Measurements from ENCODE around the gene PARP8.
"Not testable (repeated sequence)": the region's sequence is repeated elsewhere in the genome, so short reads cannot be mapped to it uniquely, and the experiment has no call there.

The PARP8 gene

DNA sequence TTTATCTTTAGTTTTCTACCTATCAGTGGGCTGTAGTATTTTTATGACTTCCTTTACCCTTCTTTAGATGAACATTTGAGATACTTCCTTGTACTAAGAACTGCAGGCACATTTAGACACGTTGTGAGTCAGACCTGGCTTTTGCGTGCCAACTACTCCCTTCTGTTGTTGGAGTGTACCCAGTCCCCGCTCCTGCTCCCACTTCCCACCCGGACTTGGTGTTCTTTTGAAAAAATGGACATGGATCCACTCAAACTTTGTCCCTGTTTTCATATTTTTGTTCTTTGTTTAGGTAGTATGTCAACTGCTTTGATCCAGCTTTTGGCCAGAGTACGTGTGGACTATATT is 60.7 kb downstream of the PARP8 start:
- no peak for DNase-seq (ENCODE audit: low read depth)

- DNase-seq (ENCODE audit: low read depth) = no peak
Observed at GRCh38 chr5:50727845-50728244, 61.4 kb downstream of the PARP8 start.

DNA sequence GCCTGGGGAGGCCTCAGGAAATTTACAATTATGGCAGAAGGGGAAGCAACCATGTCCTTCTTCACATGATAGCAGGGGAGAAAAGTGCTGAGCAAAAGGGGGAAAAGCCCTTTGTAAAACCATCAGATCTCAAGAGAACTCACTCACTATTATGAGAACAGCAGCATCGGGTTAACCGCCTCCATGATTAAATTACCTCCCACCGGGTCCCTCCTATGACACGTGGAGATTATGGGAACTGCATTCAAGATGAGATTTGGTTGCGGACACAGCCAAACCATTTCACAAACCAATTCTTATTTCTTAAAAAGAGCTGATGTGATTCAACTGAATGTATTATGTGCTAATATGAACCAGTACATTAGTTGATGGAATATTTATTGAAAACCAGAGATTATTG is 63.9 kb downstream of the PARP8 start:
- DNase-seq (ENCODE audit: low read depth) = no peak

DNA sequence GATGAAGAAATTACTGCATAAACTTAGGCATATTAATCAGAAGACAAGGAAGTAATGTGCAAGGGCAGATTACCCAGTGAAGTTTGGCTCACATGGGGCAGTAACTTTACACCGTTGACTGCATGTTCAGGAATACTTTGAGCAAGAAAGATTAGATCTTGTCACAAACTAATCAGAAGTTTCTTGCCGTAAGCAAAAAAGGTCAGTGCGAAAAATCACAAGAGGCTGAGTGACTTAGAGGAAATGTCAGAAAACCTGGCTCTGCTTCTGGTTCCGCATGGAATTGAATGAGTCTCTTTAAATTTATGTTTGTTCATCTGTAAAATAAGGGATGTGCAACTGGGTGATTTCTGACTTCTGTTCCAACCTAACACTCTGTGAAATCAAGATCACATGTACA is 64.4 kb downstream of the PARP8 start:
- DNase-seq (ENCODE audit: low read depth) = no peak

DNA sequence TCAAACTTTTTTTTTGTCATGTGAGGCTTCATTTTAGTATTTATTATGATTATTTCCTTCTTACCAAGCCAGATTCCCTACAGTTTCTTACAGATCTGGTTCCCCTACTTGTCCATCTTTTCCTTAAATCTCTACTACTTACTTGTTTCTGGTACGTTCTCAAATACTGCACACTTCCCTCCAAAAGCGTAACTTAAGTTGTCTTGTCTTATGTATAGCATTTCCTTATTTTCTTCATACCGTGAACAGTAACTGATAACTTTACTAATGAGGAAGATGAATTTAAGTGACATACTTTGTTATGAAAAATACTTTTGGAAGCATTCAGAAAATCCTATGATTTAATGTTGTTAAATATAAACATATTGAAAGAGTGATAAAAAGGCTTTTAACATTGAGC is 67.3 kb downstream of the PARP8 start:
- no peak for DNase-seq (ENCODE audit: low read depth)

- DNase-seq (ENCODE audit: low read depth) = no peak
Observed at GRCh38 chr5:50738864-50739263, 72.4 kb downstream of the PARP8 start.

- DNase-seq (ENCODE audit: low read depth) = no peak
Observed at GRCh38 chr5:50740832-50741231, 74.4 kb downstream of the PARP8 start.

GRCh38 chr5:50744776-50745175 is 78.3 kb downstream of the PARP8 start:
- peak; percentile 53 for DNase-seq (ENCODE audit: low read depth)

GRCh38 chr5:50745221-50745910 is 78.9 kb downstream of the PARP8 start:
- no peak for DNase-seq (ENCODE audit: low read depth)

DNA sequence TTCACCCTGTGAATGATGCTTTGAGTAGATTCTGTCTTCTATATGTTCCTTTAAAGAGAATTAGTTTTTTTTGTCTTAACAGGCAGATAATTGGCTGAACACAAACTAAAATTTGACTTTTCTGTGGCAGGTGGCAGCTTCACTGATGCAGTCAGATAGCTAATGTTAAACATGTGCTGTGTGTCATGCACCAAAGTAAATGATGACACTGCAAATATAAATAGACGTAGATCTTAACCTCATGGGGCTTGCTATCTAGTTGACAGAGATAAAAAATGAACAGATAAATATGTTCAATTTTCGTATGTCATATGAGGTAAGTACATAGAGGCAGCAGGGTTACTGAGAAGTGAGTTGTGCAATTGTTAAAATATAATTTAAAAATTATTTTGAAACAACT is 82.7 kb downstream of the PARP8 start:
- DNase-seq (ENCODE audit: low read depth) = no peak

DNA sequence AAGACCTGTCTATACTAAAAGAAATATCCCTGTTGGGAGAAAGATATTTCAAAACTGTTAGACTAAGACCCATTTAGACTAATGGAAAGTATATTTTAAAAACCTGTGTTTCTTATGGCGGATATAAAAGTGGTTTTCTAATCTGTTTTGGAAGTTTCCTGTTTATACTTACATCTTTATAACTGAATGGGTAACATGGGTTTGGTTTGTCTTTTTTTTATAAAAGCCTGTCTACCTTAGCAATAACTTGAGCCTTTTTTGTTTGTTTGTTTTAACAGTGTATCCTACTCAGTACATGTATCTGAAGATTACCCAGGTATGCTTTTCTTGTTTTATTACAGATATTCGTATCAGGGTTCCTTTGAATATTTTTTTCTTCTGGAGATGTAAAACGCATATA is 83.4 kb downstream of the PARP8 start:
- no peak for DNase-seq (ENCODE audit: low read depth)

GRCh38 chr5:50751064-50751657 is 84.7 kb downstream of the PARP8 start:
- DNase-seq (ENCODE audit: low read depth) = peak; percentile 57

DNA sequence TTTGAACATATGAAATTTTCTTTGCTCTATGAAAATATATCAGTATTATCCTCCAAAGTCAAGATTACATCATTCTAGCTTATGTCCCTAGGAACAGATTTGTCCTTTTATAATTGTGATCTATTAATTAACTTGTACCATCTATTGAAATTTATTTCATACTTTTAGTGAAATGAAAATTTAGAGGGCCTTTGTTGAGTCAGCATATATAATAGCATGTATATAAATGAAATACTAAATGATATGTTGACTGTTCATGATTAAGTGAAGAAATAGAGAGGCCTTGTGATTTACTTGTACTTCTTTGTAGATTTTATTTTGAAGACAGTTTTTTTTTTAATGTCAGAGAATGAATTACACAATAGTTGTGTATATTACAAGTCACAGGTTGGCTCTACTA is 86.4 kb downstream of the PARP8 start:
- no peak for DNase-seq (ENCODE audit: low read depth)

DNA sequence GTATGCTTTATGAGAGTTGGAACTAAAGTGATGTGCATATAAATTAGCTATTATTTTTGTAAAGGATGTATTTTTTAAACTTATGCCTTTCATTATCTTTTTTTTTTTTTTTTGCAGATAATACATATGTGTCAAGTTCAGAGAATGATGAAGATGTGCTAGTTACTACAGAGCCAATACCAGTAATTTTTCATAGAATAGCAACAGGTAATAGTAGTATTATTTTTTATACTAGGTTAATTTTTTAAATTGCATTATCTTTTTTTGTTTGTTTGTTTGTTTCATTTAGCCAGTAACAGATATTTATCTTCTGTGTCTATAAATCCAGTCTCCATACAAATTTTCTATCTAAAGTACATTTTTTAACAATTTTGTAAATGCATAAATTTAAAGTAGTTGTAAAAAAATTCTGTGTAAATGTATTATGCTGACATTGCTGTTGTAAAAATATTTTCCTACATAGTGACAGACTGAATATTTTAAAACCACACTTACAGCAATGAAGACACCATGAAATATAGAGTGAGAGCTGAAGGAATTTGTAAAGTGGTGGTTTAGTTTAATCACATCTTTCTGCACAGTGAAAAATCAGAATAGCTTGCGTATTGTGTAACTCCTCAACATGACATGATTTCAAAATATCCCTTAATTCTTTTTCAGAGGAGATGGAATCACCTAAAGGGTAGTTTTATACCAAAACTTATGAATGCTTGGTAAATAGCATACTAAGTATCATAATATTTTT is 93.3 kb downstream of the PARP8 start:
- DNase-seq (ENCODE audit: low read depth) = no peak

DNA sequence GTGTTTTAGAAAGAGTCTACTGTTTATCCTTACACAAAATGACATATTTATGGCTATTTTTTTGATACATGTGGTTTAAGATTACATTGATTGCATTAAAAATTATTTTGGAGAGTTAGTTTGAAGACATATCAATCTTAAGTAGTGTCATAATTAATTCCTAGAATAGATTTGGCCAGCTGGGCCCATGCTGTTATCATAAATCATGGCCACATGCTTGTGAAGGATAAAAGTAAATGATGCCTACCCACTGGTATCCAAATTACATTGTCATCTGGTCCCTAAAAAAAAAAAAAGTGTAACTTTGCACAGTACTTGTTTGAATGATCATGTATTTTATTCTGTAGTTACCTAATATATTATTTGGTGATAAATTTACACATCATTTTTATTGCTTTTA is 96.9 kb downstream of the PARP8 start:
- no peak for DNase-seq (ENCODE audit: low read depth)

DNA sequence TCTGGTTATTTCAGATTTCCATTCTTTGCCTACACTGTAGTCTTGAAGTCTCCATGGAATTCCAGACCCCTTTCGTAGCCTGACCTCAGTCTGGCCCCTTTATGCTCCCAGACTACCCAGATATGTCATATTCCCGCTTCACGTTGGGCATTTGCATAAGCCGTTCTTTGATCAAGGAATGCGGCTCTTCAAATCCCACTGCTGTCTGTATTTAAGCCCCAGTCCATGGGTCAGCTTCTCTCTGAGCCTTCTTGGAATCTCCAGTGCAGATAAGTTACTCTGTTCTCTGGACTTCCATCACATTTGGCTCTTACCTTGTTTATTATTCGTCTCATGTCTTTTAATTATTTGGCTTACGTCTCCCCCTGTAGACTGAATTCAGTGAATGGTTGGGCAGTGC is 97.4 kb downstream of the PARP8 start:
- no peak for DNase-seq (ENCODE audit: low read depth)

- peak; percentile 18 for DNase-seq (ENCODE audit: low read depth)
Observed at GRCh38 chr5:50766042-50766441, 99.6 kb downstream of the PARP8 start.

DNA sequence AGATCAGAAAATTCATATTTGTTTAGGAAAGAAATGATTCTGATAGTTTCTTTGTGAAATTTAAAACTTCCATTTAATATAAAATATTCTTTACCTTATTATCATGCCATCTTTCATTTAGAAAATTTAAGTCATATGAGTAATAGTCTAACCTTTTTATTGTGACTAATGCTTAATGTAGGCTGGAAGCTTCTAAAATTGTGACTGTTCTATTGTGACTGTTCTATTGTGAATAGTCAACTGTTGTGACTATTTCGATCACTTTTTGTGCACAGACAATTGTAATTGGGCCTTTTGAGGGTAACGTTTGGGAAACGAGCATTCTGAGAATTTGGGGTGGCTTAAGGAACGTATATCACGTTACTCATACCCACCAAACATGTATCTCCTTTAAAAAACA is 100.0 kb downstream of the PARP8 start:
- peak; percentile 10 for DNase-seq (ENCODE audit: low read depth)

DNA sequence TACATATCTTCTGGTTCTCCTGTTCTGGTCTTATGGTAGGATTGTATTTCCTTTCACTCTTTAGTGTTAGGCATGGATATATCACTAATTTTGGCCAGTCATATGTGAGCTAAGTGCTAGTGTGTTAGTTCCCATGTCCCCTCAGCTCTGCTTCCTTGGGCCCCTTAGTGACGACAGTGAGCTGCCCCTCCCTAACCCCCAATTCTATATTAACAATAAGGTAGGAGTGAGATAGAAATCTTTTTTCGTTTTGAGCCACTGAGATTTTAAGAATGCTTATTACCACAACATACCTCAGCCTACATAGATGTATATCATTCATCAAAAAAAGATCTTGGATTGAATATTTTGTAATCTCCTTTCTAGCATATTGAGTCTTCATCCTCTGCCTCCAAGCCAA is 100.5 kb downstream of the PARP8 start:
- no peak for DNase-seq (ENCODE audit: low read depth)

GRCh38 chr5:50767588-50767987 is 101.2 kb downstream of the PARP8 start:
- DNase-seq (ENCODE audit: low read depth) = no peak

DNA sequence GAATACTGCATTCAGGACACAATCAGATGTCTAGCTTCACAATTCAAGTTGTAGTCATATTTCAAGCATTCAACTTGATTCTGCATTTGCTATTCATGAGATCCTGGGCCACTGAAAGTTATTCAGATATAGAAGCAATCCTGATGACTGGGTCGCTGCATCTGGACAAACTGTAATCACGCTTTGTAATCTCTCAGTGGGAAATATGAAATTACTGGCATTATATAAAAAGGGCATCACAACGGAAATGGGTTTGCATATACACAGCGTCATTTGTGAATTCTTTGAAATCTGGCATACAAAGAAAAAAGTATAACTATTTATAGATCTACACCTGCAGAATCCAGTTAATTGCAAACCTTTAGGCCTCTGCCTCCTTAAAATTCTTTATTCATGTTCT is 102.2 kb downstream of the PARP8 start:
- DNase-seq (ENCODE audit: low read depth) = no peak

GRCh38 chr5:50770441-50770840 is 104.0 kb downstream of the PARP8 start:
- no peak for DNase-seq (ENCODE audit: low read depth)

DNA sequence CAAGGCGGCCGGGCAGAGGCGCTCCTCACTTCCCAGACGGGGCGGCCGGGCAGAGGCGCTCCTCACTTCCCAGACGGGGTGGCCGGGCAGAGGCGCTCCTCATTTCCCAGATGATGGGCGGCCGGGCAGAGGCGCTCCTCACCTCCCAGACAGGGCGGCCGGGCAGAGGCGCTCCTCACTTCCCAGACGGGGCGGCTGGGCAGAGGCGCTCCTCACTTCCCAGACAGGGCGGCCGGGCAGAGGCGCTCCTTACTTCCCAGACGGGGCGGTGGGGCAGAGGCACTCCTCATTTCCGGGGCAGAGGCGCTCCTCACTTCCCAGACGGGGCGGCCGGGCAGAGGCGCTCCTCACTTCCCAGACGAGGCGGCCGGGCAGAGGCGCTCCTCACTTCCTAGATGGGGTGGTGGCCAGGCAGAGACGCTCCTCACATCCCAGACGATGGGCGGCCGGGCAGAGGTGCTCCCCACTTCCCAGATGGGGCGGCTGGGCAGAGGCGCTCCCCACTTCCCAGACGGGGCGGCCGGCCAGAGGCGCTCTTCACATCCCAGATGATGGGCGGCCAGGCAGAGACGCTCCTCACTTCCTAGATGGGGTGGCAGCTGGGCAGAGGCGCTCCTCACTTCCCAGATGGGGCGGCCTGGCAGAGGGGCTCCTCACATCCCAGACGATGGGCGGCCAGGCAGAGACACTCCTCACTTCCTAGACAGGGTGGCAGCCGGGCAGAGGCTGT is 108.2 kb downstream of the PARP8 start:
- DNase-seq (ENCODE audit: low read depth) = not testable (repeated sequence)
